22Rv1 (cell line): ENCODE measurements around the gene STRADB.

ENCODE experiments used
- CTCF ChIP-seq: fragments of 450-650 bp; IDR thresholded peaks from 2 replicates; pipeline ENCODE4 v1.5.1; 2017; ENCODE audit warnings: mild to moderate bottlenecking
- ZFX ChIP-seq: fragments of 450-650 bp; IDR thresholded peaks from 2 replicates; pipeline ENCODE4 v1.6.1; 2017; ENCODE audit warnings: antibody characterized with exemption, borderline replicate concordance

- TF ChIP-seq CTCF = no peak
- TF ChIP-seq ZFX = no peak
Measured at GRCh38 chr2:201496785-201497184, 45.2 kb downstream of the STRADB start.
